Hematopoietic multipotent progenitor cell (in vitro differentiated cells): ENCODE results near the gene PDZD4. TPM values are rescaled to one million over a fixed set of nuclear protein-coding genes. Genes with fewer than 3 reads are reported as not detected.

Source experiments
- DNase-seq, 3 donors: peaks; one replicate each; pipeline ENCODE4 v3.0.0-alpha.2; 2011 to 2015; ENCODE audit warnings: low read depth in 2 of 3, low spot score in 2 of 3
- total RNA-seq: library from RNA; depleted of rRNA; stranded (reverse); fragments of >200 nt; gene quantifications from one replicate; pipeline ENCODE4 v1.2.3, GENCODE V29; 2012

Gene PDZD4
- total RNA-seq, 1 donor: under 0.01 TPM

DNA sequence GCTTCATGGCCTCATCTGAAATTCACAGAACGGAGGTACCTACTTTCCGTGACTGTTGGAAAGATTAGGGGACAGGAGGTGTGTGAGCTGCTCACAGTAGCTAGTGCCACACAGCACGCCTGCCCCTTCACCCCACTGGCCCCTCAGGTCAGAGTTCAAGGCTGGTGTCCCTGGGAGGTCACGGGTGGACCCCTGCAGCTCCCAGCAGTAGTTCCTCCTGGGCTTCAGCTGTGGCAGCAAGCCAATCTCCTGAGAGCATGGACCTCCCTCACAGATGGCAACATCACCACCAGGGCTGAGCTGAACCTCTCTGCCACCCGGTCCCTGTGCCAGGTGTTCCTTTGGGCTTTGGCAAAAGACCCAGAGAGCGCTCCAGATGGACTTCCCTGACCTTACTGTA lies 38.0 kb downstream of the PDZD4 start:
- DNase-seq: no peak

- no peak for DNase-seq
Observed at GRCh38 chrX:153791104-153791852, 39.1 kb downstream of the PDZD4 start.

DNA sequence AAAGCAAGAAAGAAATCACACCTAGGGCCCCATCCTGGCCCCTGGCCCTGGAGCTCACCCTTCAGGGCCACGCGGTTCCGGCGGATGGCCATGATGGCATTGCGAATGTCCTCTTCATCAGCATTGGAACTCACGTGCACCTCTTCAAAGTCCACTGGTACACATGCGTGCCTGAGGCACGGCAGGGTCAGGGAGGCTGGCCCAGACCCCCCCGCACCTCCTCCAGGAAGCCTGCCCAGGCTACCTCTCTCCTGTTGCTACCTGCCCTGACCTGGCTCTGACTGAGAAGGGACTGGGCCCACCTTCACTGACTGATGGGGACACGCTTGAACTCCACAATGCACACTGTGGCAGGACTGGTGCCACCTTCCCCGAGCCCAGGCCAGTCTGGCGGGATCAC lies 40.7 kb downstream of the PDZD4 start:
- DNase-seq: no peak

GRCh38 chrX:153786669-153787068 lies 43.7 kb downstream of the PDZD4 start:
- no peak for DNase-seq

- DNase-seq: no peak
Observed at GRCh38 chrX:153784325-153784967, 45.9 kb downstream of the PDZD4 start.

DNA sequence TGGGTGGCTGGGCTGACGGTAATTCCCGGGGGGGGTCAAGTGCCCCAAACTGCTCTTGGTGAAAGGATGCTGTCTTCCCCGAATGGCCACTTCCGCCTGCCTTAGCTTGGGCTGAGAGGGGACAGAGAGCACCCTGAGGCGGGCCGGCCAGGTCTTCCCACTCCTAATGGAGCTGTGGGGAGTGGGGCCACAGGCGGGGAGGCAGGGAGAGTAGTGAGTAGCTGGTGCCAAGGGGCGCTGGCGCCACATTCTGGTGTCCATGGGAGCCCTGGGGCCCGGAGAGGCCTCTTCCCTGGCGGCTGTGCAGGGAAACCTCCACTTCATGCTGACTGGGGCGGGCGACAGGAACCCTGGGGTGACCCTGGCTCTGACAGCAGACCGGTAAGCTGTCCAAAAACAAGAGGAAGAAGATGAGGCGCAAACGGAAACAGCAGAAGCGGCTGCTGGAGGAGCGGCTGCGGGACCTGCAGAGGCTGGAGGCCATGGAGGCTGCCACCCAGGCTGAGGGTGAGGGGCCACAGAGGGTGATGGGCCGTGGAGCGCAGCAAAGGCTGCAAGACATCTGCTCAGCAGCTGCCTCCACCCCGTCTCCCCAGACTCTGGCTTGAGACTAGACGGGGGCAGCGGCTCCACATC lies 46.8 kb downstream of the PDZD4 start:
- no peak for DNase-seq

DNA sequence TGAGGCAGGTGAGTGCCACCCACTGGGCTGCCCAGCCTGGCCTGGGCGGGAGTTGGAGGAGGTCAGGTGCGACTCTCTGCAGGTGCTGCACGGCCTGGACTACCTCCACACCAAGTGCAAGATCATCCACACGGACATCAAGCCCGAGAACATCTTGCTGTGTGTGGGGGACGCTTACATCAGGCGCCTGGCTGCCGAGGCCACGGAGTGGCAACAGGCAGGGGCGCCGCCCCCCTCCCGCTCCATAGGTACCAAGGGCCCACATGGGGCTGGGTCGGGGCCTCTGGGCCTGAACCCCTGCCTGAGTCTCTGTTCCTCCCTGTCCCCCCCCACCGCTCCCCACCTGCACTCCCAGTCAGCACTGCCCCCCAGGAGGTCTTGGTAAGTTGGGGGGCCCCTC lies 47.5 kb downstream of the PDZD4 start:
- DNase-seq: no peak

- DNase-seq: no peak
Observed at GRCh38 chrX:153782313-153782712, 48.0 kb downstream of the PDZD4 start.

GRCh38 chrX:153781428-153782047 lies 48.8 kb downstream of the PDZD4 start:
- no peak for DNase-seq

- DNase-seq: no peak
Observed at GRCh38 chrX:153780678-153781427, 49.5 kb downstream of the PDZD4 start, which contains the start of gene SRPK3. TSS of gene SRPK3 (plus strand) at chrX:153781041. CDS start at chrX:153781087, 46 bp downstream.

- peak in 1 of 3 donors; percentile 22 for DNase-seq
Observed at GRCh38 chrX:153779891-153780677, 50.3 kb downstream of the PDZD4 start.

DNA sequence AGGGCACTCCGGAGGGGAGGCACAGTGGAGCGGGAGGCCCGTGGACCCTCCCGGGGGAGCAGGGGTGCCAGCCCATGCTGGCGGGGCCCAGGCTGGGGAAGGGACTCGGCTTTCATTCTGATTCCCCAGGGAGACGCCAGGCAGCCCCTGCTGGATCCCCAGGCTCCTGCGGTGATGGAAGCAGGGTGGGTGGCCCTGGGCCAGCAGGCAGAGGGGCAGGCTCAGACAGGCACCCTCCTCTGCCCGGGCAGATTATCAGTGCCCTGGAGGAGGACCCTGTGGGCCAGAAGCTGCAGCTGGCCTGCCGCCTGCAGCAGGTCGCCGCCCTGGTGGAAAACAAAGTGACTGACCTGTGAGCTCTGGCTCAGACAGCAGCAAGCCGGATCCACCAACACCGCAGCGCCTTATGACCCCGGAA lies 51.7 kb downstream of the PDZD4 start:
- no peak for DNase-seq

GRCh38 chrX:153778181-153778580 lies 52.2 kb downstream of the PDZD4 start:
- DNase-seq: no peak

DNA sequence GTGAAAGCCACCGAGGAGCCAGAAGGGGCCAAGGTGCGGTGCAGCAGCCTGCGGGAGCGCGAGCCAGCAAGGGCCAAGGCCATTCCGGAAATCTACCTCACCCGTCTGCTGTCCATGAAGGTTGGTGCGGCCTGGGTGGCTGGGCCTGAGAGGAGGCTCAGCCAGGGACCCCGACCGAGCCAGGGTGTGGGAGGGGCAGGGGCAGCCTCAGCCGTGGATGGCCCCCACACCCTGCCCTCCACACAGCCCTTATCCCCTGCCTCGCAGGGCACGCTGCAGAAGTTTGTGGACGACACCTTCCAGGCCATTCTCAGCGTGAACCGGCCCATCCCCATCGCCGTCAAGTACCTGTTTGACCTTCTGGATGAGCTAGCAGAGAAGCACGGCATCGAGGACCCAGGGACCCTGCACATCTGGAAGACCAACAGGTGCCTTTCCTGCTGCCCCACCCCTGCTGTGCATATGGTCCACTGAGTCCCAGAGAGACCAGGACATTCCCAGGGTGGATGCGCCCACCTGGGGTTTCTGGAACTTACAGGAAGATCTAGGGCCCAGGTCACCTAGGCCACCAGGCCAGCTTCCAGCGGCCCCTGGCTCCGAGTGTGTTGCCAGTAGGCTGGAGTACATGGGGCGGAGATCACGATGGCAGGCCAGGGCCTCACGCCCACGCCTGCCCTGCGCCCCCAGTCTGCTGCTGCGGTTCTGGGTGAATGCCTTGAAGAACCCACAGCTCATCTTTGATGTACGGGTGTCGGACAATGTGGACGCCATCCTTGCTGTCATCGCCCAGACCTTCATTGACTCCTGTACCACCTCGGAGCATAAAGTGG lies 52.9 kb downstream of the PDZD4 start:
- no peak for DNase-seq

GRCh38 chrX:153776611-153777045 lies 53.7 kb downstream of the PDZD4 start:
- DNase-seq: no peak

GRCh38 chrX:153776120-153776599 lies 54.2 kb downstream of the PDZD4 start:
- no peak for DNase-seq

DNA sequence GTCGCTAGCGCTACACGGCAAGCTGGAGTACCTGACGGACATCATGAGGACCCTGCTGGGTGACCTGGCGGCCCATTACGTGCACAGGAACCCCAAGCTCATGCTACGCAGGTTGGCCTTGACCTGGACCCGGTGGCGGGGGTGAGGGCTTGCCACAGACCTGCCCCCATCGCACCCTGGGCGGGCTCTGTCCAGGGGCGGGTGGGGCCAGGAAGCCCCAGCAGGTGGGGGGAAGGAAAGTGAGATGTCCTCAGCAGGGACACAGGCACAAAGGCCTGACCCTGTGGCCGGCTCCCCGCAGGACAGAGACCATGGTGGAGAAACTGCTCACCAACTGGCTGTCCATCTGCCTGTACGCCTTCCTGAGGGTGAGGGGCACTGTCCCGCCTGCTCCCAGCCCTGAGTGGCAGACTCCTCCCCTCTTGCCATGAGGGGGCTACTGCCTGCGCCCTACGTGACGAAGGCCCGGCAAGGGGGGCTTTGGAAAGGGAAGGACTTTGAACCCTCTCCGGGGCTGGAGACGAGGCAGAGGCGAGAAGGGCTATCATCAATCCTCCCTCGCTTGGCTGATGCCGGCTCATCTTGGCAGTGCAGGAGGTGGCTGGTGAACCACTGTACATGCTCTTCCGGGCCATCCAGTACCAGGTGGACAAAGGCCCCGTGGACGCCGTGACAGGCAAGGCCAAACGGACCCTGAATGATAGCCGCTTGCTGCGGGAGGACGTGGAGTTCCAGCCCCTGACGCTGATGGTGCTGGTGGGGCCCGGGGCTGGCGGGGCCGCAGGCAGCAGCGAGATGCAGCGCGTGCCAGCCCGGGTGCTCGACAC lies 54.8 kb downstream of the PDZD4 start:
- no peak for DNase-seq
